Neuronal stem cell (in vitro differentiated cells): Measurements from ENCODE around the gene NATD1.

ENCODE experiments used
- DNase-seq: peaks from one replicate; pipeline ENCODE4 v3.0.0-alpha.2; 2013; ENCODE audit warnings: low spot score
- H2AFZ ChIP-seq: one replicate; pipeline ENCODE4 v1.6.1; 2013; ENCODE audit warnings: mild to moderate bottlenecking, low read length, inconsistent platforms
- H2AK5ac ChIP-seq: 2 replicates; pipeline ENCODE4 v1.6.1; 2013; ENCODE audit warnings: low read depth, mild to moderate bottlenecking, inconsistent platforms, low read length, moderate library complexity, mixed read lengths
- H2BK120ac ChIP-seq: 2 replicates; pipeline ENCODE4 v1.6.1; 2013; ENCODE audit warnings: low read depth, mild to moderate bottlenecking, inconsistent platforms, low read length, moderate library complexity, mixed read lengths
- H2BK12ac ChIP-seq: one replicate; pipeline ENCODE4 v1.6.1; 2013; ENCODE audit warnings: low read length, inconsistent platforms
- H2BK15ac ChIP-seq: 2 replicates; pipeline ENCODE4 v1.6.1; 2013; ENCODE audit warnings: mild to moderate bottlenecking, low read length, inconsistent platforms, mixed read lengths
- H2BK5ac ChIP-seq: one replicate; pipeline ENCODE4 v1.6.1; 2013; ENCODE audit warnings: inconsistent platforms, mild to moderate bottlenecking, low read length, moderate library complexity
- H3K14ac ChIP-seq: one replicate; pipeline ENCODE4 v1.6.1; 2013; ENCODE audit warnings: low read length, inconsistent platforms
- H3K18ac ChIP-seq: 2 replicates; pipeline ENCODE4 v1.6.1; 2013; ENCODE audit warnings: low read length, inconsistent platforms
- H3K23ac ChIP-seq: 2 replicates; pipeline ENCODE4 v1.6.1; 2013; ENCODE audit warnings: low read depth, mild to moderate bottlenecking, mixed read lengths, low read length, inconsistent platforms; ENCODE audit not compliant: poor library complexity
- H3K27ac ChIP-seq: replicated peaks from 3 replicates; pipeline ENCODE4 v1.5.1; 2013; ENCODE audit warnings: low read length, inconsistent platforms
- H3K27me3 ChIP-seq, 3 experiments: 2 replicates each; pipeline ENCODE4 v1.6.1; 2013; ENCODE audit warnings: low read length in 3 of 3, mild to moderate bottlenecking in 2 of 3, inconsistent platforms in 1 of 3, low read depth in 1 of 3, mixed read lengths in 1 of 3, moderate library complexity in 1 of 3; ENCODE audit not compliant: control insufficient read depth in 3 of 3, insufficient read depth in 3 of 3
- H3K36me3 ChIP-seq, 2 donors: replicated peaks in 1 of 2; 2 replicates each; pipeline ENCODE4 v1.6.1; 2013; ENCODE audit warnings: low read length in 2 of 2; ENCODE audit not compliant: control insufficient read depth in 2 of 2, insufficient read depth in 2 of 2
- H3K4ac ChIP-seq: 2 replicates; pipeline ENCODE4 v1.6.1; 2013; ENCODE audit warnings: inconsistent platforms, mild to moderate bottlenecking, low read length, moderate library complexity
- H3K4me1 ChIP-seq, 2 donors: 1 replicate in 1 of 2; 2 replicates in 1 of 2; pipeline ENCODE4 v1.6.1; 2013; ENCODE audit warnings: low read length in 2 of 2, low read depth in 1 of 2; ENCODE audit not compliant: control insufficient read depth in 2 of 2, insufficient read depth in 1 of 2
- H3K4me2 ChIP-seq: one replicate; pipeline ENCODE4 v1.6.1; 2013; ENCODE audit warnings: mild to moderate bottlenecking, low read length, inconsistent platforms; ENCODE audit not compliant: insufficient read depth, poor library complexity, severe bottlenecking
- H3K4me3 ChIP-seq, 2 donors: 2 replicates each; pipeline ENCODE4 v1.5.1; 2013; ENCODE audit warnings: low read length in 2 of 2, mild to moderate bottlenecking in 2 of 2, inconsistent platforms in 1 of 2, moderate library complexity in 1 of 2
- H3K79me1 ChIP-seq: one replicate; pipeline ENCODE4 v1.6.1; 2013; ENCODE audit warnings: low read depth, mild to moderate bottlenecking, inconsistent platforms, low read length, moderate library complexity
- H3K9ac ChIP-seq: one replicate; pipeline ENCODE4 v1.6.1; 2013; ENCODE audit warnings: mild to moderate bottlenecking, low read depth, low read length, inconsistent platforms; ENCODE audit not compliant: poor library complexity
- H3K9me3 ChIP-seq, 2 donors: replicated peaks in 1 of 2; 2 replicates each; pipeline versions ENCODE3 to v1.6.1; 2013; ENCODE audit warnings: low read length in 2 of 2, mild to moderate bottlenecking in 2 of 2, inconsistent platforms in 1 of 2, low read depth in 1 of 2, mixed read lengths in 1 of 2, moderate library complexity in 1 of 2; ENCODE audit not compliant: control insufficient read depth in 2 of 2, insufficient read depth in 1 of 2
- H4K8ac ChIP-seq: one replicate; pipeline ENCODE4 v1.6.1; 2013; ENCODE audit warnings: low read depth, mild to moderate bottlenecking, inconsistent platforms, low read length, moderate library complexity
- H4K91ac ChIP-seq: one replicate; pipeline ENCODE4 v1.6.1; 2013; ENCODE audit warnings: low read length, low read depth, mild to moderate bottlenecking, inconsistent platforms; ENCODE audit not compliant: poor library complexity
- WGBS, 2 donors: extraction: QIAGEN DNeasy Blood & Tissue Kit; methylation state at CpG; one replicate each; pipeline ENCODE4 v1.1.7; 2013; ENCODE audit warnings: missing lambda C conversion rate in 2 of 2, mixed read lengths in 1 of 2; ENCODE audit not compliant: insufficient read length in 2 of 2, insufficient replicate concordance in 1 of 2; ENCODE audit errors: extremely low coverage in 2 of 2; 5-methylcytosine and 5-hydroxymethylcytosine counted together

Gene NATD1

DNA sequence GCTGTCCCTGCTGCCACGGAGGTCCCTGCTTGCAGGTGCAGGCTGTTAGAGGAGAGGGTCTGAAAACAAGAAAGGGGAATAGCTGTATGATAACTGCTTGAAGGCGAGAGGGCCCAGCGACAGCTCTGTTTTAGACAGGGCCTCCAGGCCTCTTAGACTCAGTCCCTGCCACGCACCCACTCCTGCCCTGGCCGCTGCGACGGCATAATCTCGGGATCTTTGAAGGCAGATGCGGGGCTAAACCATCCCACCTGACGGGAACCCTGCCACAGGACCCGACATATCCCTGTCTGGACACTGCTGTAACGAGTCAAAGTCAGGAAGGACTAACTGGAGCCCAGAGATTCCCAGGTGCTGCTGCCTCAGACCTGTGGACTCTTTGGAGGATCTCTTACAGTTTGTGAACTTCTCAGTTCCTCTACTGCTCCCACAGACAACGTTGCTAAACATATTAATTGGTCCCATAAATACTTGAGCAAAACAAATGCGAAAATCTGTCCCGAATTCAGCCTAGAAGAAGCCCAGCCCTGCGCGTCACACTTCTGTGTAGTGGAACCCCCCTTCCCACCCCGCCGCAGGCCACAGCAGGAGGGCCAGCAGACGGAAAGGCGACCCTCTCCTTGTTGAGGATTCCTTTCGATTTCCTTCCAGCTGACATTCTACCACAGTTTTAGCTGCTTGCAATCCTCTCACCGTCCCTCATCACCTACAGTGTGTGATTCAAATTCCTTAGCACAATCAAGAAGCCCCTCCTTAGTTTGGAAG is 38.3 kb downstream of the NATD1 start:
- no peak overlapping the region for H4K91ac ChIP-seq
- H3K36me3 ChIP-seq = peaks cover 3 to 22% of the 10 kb centered on the region in 2 donors
- H3K4me3 ChIP-seq = peak overlapping the region; percentile 80 to 87
- no peak overlapping the region for H2AK5ac ChIP-seq
- no peak overlapping the region for H2BK12ac ChIP-seq
- peak overlapping the region; percentile 20 for H3K18ac ChIP-seq
- no peak overlapping the region for H3K23ac ChIP-seq
- peak overlapping the region; percentile 1 for H3K9ac ChIP-seq
- peak; percentile 20 for DNase-seq
- H2AFZ ChIP-seq = peak overlapping the region; percentile 94
- H3K27me3 ChIP-seq = no peaks in the 10 kb centered on the region
- H3K4me1 ChIP-seq = peaks cover 13% of the 10 kb centered on the region in 2 donors
- peak overlapping the region; percentile 33 for H2BK5ac ChIP-seq
- no peaks in the 10 kb centered on the region for H3K9me3 ChIP-seq
- peak overlapping the region; percentile 63 for H3K4me2 ChIP-seq
- no peak overlapping the region for H3K4ac ChIP-seq
- no CpG with 5 or more reads among the region's 23 CpGs for WGBS, 2 donors
- H4K8ac ChIP-seq = no peak overlapping the region
- H3K27ac ChIP-seq = peak overlapping the region; percentile 92
- H3K14ac ChIP-seq = no peak overlapping the region
- peaks cover 11% of the 10 kb centered on the region for H3K79me1 ChIP-seq
- H2BK15ac ChIP-seq = no peak overlapping the region
- no peak overlapping the region for H2BK120ac ChIP-seq

DNA sequence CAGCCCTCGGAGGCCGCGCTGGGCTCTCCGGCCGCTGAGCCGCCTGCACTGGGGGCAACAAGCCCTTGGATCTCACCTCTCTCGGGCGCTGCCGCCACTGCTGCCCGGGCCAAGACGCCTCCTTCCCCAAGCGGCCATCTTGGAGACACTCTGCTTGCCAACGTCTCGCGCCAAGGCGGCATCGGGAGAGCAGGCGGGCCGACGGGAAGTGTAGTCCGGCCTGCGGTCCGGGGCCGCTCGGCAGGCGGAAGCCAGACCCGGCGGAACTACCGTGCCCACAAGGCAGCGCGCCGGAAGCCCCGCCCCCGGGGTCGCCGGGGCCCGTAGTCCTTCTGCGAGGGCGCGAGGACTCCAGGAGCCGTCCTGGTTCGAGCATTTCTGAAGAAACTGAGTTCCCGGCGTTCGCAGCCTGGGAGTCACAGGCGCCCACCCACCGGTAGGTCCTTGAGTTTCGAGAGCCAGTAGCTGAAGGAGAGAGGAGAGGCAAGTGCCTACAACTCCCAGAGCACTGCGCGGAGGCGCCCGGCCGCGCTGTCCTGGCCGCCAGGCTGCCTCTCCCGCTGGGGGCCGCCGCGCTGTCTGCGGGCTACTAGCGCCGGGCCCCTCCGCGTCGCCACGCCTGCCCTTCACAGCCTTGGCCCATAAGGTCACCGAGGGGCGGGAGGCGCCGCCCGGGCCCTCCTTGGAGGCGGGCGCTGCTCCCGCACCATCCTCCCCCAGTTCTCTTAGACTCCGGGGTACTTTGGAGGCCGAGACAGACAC is 39.0 kb downstream of the NATD1 start, which contains the start of gene TMEM11:
TSS of gene TMEM11 (minus strand) at position 147 of the 762 bp plus-strand sequence. CDS start at position 138, 9 bp downstream.
- Histone ChIP-seq H2BK12ac (no peak within 1 kb of the TSS), H3K79me1 (peaks cover 13% of the 10 kb centered on the region), H3K4me2 (peak within 1 kb of the TSS; percentile 63), H3K27me3 (no peaks in the 10 kb centered on the region), H2AFZ (peak within 1 kb of the TSS; percentile 94), H3K18ac (peak within 1 kb of the TSS; percentile 92), H2BK120ac (no peak within 1 kb of the TSS), H2AK5ac (peak within 1 kb of the TSS; percentile 43), H3K23ac (peak within 1 kb of the TSS; percentile 82), H4K8ac (no peak within 1 kb of the TSS), H3K4me3 (peak within 1 kb of the TSS; percentile 87 to 95), H3K36me3 (peaks cover 3 to 28% of the 10 kb centered on the region in 2 donors), H2BK5ac (peak within 1 kb of the TSS; percentile 33), H3K4ac (no peak within 1 kb of the TSS), H2BK15ac (no peak within 1 kb of the TSS), H3K14ac (peak within 1 kb of the TSS; percentile 76), H4K91ac (no peak within 1 kb of the TSS), H3K9me3 (no peaks in the 10 kb centered on the region), H3K9ac (peak within 1 kb of the TSS; percentile 95), H3K4me1 (peaks cover 13 to 14% of the 10 kb centered on the region in 2 donors), H3K27ac (peak within 1 kb of the TSS; percentile 92)
- peak; percentile 94 for DNase-seq
- no CpG with 5 or more reads among the region's 76 CpGs for WGBS, 2 donors

DNA sequence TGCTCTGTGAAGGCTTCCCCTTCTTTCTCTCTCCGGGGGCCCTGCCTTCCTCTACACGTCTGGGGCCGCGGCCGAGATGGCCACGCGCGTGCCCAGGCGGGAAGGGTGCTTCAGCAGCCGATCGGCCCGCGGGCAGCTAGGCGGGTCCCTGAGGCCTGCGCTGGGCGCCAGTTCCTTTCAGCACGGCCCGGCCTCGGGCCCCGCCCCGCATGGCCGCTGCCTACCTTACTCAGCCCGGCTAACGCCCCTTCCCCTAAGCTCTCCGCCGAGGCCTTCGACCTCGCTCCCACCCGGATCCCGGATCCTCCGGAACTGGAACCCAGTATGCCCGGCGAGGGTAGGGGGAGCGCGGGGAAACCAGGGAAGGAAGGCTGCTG is 39.6 kb downstream of the NATD1 start:
- H3K27me3 ChIP-seq = no peaks in the 10 kb centered on the region
- H3K4me3 ChIP-seq = peak overlapping the region; percentile 87 to 95
- DNase-seq = no peak

More for the DNA sequence above, 39.6 kb downstream of the NATD1 start:
- no CpG with 5 or more reads among the region's 35 CpGs for WGBS, 2 donors
- Histone ChIP-seq H3K23ac (peak overlapping the region; percentile 82), H3K27ac (peak overlapping the region; percentile 46), H3K79me1 (peaks cover 13% of the 10 kb centered on the region), H2AFZ (peak overlapping the region; percentile 94), H2BK5ac (peak overlapping the region; percentile 33), H4K8ac (no peak overlapping the region), H2BK12ac (no peak overlapping the region), H2BK120ac (no peak overlapping the region), H3K9ac (peak overlapping the region; percentile 95), H3K4me1 (peaks cover 13 to 14% of the 10 kb centered on the region in 2 donors), H3K14ac (peak overlapping the region; percentile 76), H3K18ac (peak overlapping the region; percentile 92), H3K4ac (no peak overlapping the region), H3K9me3 (no peaks in the 10 kb centered on the region), H3K36me3 (peaks cover 3 to 34% of the 10 kb centered on the region in 2 donors), H4K91ac (no peak overlapping the region), H3K4me2 (peak overlapping the region; percentile 63), H2AK5ac (peak overlapping the region; percentile 43), H2BK15ac (no peak overlapping the region)
